D341Med (cell line): ENCODE measurements around the gene BOLL.
"Not testable (repeated sequence)": the region's sequence is repeated elsewhere in the genome, so short reads cannot be mapped to it uniquely, and the experiment has no call there.

Experiments used
- DNase-seq: peaks from one replicate; pipeline ENCODE4 v3.0.0; 2012; ENCODE audit warnings: low spot score

Gene BOLL

DNA sequence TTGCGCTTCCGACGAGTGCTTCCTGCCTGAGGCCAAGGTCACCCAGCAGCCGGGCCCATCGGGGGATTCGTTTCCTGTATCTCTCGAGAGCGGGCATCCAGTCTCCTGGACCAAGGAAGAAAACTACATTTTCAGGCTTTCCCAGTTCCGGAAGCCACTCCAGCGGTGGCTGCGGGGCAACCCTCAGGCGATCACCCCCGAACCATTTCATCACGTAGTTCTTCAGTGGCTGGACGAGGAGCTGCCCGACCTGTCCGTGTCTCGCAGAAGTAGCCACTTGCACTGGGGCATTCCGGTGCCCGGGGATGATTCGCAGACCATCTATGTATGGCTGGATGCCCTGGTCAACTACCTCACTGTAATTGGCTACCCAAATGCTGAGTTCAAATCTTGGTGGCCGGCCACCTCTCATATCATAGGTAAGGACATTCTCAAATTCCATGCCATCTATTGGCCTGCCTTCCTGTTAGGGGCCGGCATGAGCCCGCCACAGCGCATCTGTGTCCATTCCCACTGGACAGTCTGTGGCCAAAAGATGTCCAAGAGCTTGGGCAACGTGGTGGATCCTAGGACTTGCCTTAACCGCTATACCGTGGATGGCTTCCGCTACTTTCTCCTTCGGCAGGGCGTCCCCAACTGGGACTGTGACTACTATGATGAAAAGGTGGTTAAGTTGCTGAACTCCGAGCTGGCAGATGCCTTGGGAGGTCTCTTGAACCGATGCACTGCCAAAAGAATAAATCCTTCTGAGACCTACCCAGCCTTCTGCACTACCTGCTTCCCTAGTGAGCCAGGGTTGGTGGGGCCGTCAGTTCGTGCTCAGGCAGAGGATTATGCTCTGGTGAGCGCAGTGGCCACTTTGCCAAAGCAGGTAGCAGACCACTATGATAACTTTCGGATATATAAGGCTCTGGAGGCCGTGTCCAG, 78.9 kb downstream of the BOLL start:
- peak; percentile 24 for DNase-seq

DNA sequence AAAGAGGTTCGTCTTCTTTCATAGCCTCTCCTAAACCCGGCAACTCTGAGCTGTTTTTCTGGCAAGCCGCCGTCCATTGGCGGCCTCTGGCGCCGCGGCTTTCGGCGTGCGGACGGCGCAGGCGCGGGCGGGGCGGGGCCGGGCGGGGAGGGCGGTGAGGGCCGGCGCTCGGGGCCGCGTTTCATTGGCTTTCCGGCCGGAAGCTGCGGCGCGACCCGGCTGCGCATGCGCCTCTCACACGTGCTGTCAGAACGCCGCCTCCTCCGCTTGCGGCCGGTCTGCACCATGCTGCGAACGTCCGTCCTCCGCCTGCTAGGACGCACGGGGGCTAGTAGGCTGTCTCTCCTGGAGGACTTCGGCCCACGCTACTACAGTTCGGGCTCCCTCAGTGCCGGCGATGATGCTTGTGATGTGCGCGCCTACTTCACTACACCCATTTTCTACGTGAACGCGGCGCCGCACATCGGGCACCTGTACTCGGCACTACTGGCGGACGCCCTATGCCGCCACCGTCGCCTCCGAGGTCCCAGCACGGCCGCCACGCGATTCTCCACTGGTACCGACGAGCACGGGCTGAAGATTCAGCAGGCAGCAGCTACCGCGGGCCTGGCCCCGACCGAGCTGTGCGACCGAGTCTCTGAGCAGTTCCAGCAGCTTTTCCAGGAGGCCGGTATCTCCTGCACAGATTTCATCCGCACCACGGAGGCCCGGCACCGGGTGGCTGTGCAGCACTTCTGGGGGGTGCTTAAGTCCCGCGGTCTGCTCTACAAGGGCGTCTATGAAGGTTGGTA, 79.8 kb downstream of the BOLL start, which contains the start of gene MARS2:
TSS of gene MARS2 (plus strand) at position 249 of the 791 bp plus-strand sequence. CDS start at position 286, 37 bp downstream.
- peak; percentile 98 for DNase-seq

DNA sequence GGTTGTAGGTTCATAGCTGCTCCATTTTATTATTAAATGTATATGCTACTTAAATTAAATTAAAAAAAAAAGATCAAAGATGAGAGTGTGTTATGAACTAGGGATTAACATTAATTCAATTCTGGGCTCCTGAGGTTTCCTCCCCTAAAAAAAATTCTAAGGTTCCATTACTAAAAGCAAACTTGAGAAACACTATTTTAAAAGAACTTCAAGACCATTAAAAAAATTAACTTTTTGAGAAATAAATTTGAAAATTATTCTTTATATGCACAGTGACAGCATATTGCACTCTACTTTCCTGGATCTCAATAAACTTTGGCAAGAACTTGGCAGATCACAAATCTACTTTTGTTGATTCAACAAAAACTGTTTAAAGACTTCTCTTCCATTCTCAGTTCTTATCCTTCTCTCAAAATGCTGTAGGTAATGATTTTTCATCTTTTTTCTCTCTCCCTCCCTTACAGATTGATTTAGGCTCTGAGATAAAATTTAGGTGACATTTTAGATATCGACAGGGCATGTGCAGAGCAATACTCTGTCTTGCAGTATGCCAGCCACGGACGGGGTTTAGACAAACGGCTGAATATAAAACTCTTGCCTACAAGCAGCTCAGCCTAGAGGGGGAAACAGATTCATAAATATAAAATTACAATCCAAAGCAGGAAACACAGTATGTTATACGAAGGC, 80.5 kb downstream of the BOLL start:
- no peak for DNase-seq

DNA sequence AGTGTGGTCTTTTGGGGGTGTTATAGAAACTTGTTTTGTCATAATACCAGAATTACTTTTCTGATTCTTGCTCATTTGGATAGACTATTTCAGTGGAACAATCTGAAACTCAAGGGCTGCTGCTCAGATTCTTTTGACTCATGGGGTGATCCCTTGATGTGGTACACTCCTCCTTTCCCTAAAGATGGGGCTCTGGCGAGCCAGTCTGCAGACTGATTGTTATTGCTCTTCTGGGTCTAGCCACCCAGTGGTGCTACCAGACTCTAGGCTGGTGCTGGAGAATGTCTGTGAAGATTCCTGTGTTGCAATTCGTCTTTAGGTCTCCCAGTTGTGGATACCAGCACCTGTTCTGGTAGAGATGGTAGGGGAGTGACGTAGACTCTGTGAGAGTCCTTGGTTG, 84.2 kb downstream of the BOLL start:
- DNase-seq, result no peak

DNA sequence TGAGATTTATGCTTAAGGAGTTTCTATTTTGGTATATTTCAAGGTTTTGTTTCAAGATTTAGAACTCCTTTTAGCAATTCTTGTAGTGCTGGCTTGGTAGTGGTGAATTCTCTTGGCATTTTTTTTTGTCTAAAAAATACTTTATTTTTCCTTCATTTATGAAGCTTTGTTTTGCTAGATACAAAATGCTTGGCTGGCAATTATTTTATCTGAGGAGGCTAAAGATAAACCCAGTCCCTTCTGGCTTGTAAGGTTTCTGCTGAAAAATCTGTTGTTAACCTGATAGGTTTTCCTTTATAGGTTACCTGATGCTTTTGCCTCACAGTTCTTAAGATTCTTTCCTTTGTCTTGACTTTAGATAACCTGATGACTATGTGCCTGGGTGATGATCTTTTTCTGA, 85.4 kb downstream of the BOLL start:
- DNase-seq, result not testable (repeated sequence)

DNA sequence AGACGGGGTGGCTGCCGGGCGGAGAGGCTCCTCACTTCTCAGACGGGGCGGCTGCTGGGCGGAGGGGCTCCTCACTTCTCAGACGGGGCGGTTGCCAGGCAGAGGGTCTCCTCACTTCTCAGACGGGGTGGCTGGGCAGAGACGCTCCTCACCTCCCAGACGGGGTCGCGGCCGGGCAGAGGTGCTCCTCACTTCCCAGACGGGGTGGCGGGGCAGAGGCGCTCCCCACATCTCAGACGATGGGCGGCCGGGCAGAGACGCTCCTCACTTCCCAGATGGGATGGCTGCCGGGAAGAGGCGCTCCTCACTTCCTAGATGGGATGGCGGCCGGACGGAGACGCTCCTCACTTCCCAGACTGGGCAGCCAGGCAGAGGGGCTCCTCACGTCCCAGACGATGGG, 88.5 kb downstream of the BOLL start:
- not testable (repeated sequence) for DNase-seq

DNA sequence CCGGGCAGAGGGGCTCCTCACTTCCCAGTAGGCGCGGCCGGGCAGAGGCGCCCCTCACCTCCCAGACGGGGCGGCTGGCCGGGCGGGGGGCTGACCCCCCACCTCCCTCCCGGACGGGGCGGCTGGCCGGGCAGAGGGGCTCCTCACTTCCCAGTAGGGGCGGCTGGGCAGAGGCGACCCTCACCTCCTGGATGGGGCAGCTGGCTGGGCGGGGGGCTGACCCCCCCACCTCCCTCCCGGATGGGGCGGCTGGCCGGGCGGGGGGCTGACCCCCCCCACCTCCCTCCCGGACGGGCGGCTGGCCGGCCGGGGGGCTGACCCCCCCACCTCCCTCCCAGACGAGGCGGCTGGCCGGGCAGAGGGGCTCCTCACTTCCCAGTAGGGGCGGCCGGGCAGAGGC, 89.1 kb downstream of the BOLL start:
- not testable (repeated sequence) for DNase-seq

DNA sequence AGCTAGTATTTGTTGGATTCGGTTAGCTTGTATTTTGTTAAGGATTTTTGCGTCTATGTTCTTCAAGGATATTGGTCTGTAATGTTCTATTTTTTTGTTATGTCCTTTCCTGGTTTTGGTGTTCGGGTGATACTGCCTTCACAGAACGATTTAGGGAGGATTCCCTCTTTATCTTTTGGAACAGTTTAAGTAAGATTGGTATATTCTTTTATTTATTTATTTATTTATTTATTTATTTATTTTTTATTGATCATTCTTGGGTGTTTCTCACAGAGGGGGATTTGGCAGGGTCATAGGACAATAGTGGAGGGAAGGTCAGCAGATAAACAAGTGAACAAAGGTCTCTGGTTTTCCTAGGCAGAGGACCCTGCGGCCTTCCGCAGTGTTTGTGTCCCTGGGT, 89.9 kb downstream of the BOLL start:
- DNase-seq, result not testable (repeated sequence)

DNA sequence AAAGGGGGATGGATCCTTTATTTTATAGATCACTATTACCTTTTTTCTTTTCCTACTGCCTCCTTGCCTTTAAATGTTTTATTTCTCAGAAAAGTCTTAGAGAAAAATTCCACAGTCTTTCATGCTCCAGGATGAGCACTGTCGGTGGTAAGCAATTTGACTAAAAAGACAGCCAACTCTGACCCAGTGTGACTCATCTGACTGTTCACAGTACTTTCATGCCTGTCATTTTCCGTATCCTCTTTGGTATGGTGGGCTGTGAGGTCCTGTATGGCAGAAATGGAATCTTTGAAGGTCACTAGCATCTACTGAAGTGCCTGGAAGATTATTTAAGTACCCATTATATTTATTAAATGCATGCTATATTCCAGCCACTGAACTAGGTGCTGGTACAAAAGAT, 107.6 kb downstream of the BOLL start:
- DNase-seq, result no peak

DNA sequence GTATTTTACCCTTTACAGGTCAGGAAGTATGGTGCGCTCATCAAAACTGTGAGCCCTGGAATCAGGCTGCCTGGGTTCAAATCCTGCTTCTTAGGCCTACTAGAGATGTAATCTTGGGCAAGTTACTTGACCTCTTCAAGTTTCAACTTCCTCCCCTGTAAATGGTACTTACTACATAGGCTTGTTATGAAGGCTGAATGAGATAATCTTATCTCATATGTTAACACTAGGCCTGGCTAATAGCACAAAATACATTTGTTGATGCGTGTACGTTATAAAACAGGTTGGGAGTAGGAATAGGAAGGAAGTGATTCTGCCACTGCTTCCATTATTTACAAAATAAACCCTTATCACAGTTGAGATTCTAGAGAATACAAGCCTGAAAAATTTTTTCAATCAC, 108.1 kb downstream of the BOLL start:
- DNase-seq, result no peak
